ENCODE results near the gene SH3GL2. TPM values are rescaled to one million over a fixed set of nuclear protein-coding genes. Genes with fewer than 3 reads are reported as not detected.

Gene SH3GL2
- total and polyA plus RNA-seq, 2 experiments from 2014 or later: 0.06 TPM; not detected in 1

GRCh38 chr9:17807613-17808282 lies 228.9 kb downstream of the SH3GL2 start:
- DNase-seq: no peak
- H3K4me3 ChIP-seq: no peak overlapping the region
- H3K4me1 ChIP-seq (ENCODE audit: insufficient read depth): no peaks in the 10 kb centered on the region
- H3K9ac ChIP-seq: no peak overlapping the region
- H2AFZ ChIP-seq: no peak overlapping the region
- H3F3A ChIP-seq (ENCODE audit: insufficient read depth): no peaks in the 10 kb centered on the region
- WGBS, 2 experiments (ENCODE audit: low coverage in 1 of 2, low lambda C conversion rate in 2 of 2, missing lambda C conversion rate in 2 of 2): 12 to 23% methylated on average over 2 of the region's 2 CpGs
- H3K36me3 ChIP-seq (ENCODE audit: low read depth): no peaks in the 10 kb centered on the region
- no peak overlapping the region for H3K4me2 ChIP-seq (ENCODE audit: unreplicated experiment)
- H4K20me1 ChIP-seq (ENCODE audit: insufficient read depth): no peaks in the 10 kb centered on the region
- no peak for TF ChIP-seq EZH2 (IDR thresholded peaks at IDR 0.05; ENCODE audit: insufficient read depth, poor library complexity, severe bottlenecking)
- TF ChIP-seq EZH2phosphoT487 (IDR thresholded peaks at IDR 0.05; ENCODE audit: insufficient read depth, low read depth): no peak
- H3K27ac ChIP-seq: no peak overlapping the region
- no peaks in the 10 kb centered on the region for H3K9me2 ChIP-seq (ENCODE audit: insufficient read depth)
- no peaks in the 10 kb centered on the region for H3K9me3 ChIP-seq (ENCODE audit: low read depth)
- H3K79me2 ChIP-seq (ENCODE audit: insufficient read depth): no peaks in the 10 kb centered on the region
- in situ Hi-C loops (cut with MboI): loop anchor here (5.0 to 25.0 kb wide), 2 partner anchors 275 to 630 kb away; no protein-coding TSS in a partner anchor
- H3K27me3 ChIP-seq (replicated peaks; ENCODE audit: insufficient read depth): peaks cover 37% of the 10 kb centered on the region

- H3K79me2 ChIP-seq (ENCODE audit: insufficient read depth): no peaks in the 10 kb centered on the region
- H3K9me2 ChIP-seq (ENCODE audit: insufficient read depth): no peaks in the 10 kb centered on the region
- H3K4me3 ChIP-seq: no peak overlapping the region
- no peak overlapping the region for H2AFZ ChIP-seq
- H4K20me1 ChIP-seq (ENCODE audit: insufficient read depth): no peaks in the 10 kb centered on the region
- WGBS, 2 experiments (ENCODE audit: low coverage in 1 of 2, low lambda C conversion rate in 2 of 2, missing lambda C conversion rate in 2 of 2): 60 to 67% methylated on average over 4 of the region's 4 CpGs
- in situ Hi-C loops (cut with MboI): loop anchor here (5.0 to 25.0 kb wide), 2 partner anchors 397 to 627 kb away; no protein-coding TSS in a partner anchor
- H3F3A ChIP-seq (ENCODE audit: insufficient read depth): no peaks in the 10 kb centered on the region
- no peak for TF ChIP-seq EZH2phosphoT487 (IDR thresholded peaks at IDR 0.05; ENCODE audit: insufficient read depth, low read depth)
- TF ChIP-seq EZH2 (IDR thresholded peaks at IDR 0.05; ENCODE audit: insufficient read depth, poor library complexity, severe bottlenecking): no peak
- no peak overlapping the region for H3K27ac ChIP-seq
- no peak for DNase-seq
- no peak overlapping the region for H3K4me2 ChIP-seq (ENCODE audit: unreplicated experiment)
- H3K9me3 ChIP-seq (ENCODE audit: low read depth): no peaks in the 10 kb centered on the region
- peaks cover 51% of the 10 kb centered on the region for H3K27me3 ChIP-seq (replicated peaks; ENCODE audit: insufficient read depth)
- no peak overlapping the region for H3K9ac ChIP-seq
- H3K36me3 ChIP-seq (ENCODE audit: low read depth): no peaks in the 10 kb centered on the region
- H3K4me1 ChIP-seq (ENCODE audit: insufficient read depth): no peaks in the 10 kb centered on the region
Observed at GRCh38 chr9:17810317-17810716, 231.5 kb downstream of the SH3GL2 start.

- H4K20me1 ChIP-seq (ENCODE audit: insufficient read depth): no peaks in the 10 kb centered on the region
- in situ Hi-C loops (cut with MboI): loop anchor here (5.0 to 25.0 kb wide), 2 partner anchors 396 to 626 kb away; no protein-coding TSS in a partner anchor
- no peak overlapping the region for H3K4me2 ChIP-seq (ENCODE audit: unreplicated experiment)
- no peak overlapping the region for H2AFZ ChIP-seq
- no peak overlapping the region for H3K27ac ChIP-seq
- peaks cover 50% of the 10 kb centered on the region for H3K27me3 ChIP-seq (replicated peaks; ENCODE audit: insufficient read depth)
- WGBS, 2 experiments (ENCODE audit: low coverage in 1 of 2, low lambda C conversion rate in 2 of 2, missing lambda C conversion rate in 2 of 2): 8 to 10% methylated on average over 13 of the region's 13 CpGs
- no peak overlapping the region for H3K9ac ChIP-seq
- H3K9me3 ChIP-seq (ENCODE audit: low read depth): no peaks in the 10 kb centered on the region
- no peaks in the 10 kb centered on the region for H3K9me2 ChIP-seq (ENCODE audit: insufficient read depth)
- DNase-seq: peak; percentile 84
- TF ChIP-seq EZH2phosphoT487 (IDR thresholded peaks at IDR 0.05; ENCODE audit: insufficient read depth, low read depth) (no peak), EZH2 (IDR thresholded peaks at IDR 0.05; ENCODE audit: insufficient read depth, poor library complexity, severe bottlenecking) (peak; percentile 30)
- H3K79me2 ChIP-seq (ENCODE audit: insufficient read depth): no peaks in the 10 kb centered on the region
- H3K4me1 ChIP-seq (ENCODE audit: insufficient read depth): no peaks in the 10 kb centered on the region
- H3K36me3 ChIP-seq (ENCODE audit: low read depth): no peaks in the 10 kb centered on the region
- no peaks in the 10 kb centered on the region for H3F3A ChIP-seq (ENCODE audit: insufficient read depth)
- no peak overlapping the region for H3K4me3 ChIP-seq
Observed at GRCh38 chr9:17810728-17811571, 232.1 kb downstream of the SH3GL2 start.

- Histone ChIP-seq H3F3A (ENCODE audit: insufficient read depth) (no peaks in the 10 kb centered on the region), H2AFZ (no peak overlapping the region), H3K9me2 (ENCODE audit: insufficient read depth) (no peaks in the 10 kb centered on the region), H3K4me3 (no peak overlapping the region), H3K27ac (no peak overlapping the region), H3K36me3 (ENCODE audit: low read depth) (no peaks in the 10 kb centered on the region), H4K20me1 (ENCODE audit: insufficient read depth) (no peaks in the 10 kb centered on the region), H3K4me2 (ENCODE audit: unreplicated experiment) (no peak overlapping the region), H3K27me3 (replicated peaks; ENCODE audit: insufficient read depth) (peaks cover 33% of the 10 kb centered on the region), H3K9me3 (ENCODE audit: low read depth) (no peaks in the 10 kb centered on the region), H3K79me2 (ENCODE audit: insufficient read depth) (no peaks in the 10 kb centered on the region), H3K9ac (no peak overlapping the region), H3K4me1 (ENCODE audit: insufficient read depth) (no peaks in the 10 kb centered on the region)
- in situ Hi-C loops (cut with MboI): loop anchor here (5.0 to 25.0 kb wide), 2 partner anchors 394 to 624 kb away; no protein-coding TSS in a partner anchor
- WGBS, 2 experiments (ENCODE audit: low coverage in 1 of 2, low lambda C conversion rate in 2 of 2, missing lambda C conversion rate in 2 of 2): 70 to 75% methylated on average over 4 of the region's 4 CpGs
- TF ChIP-seq EZH2 (IDR thresholded peaks at IDR 0.05; ENCODE audit: insufficient read depth, poor library complexity, severe bottlenecking) (no peak), EZH2phosphoT487 (IDR thresholded peaks at IDR 0.05; ENCODE audit: insufficient read depth, low read depth) (no peak)
- DNase-seq: no peak
Observed at GRCh38 chr9:17813798-17814197, 234.9 kb downstream of the SH3GL2 start.

Data from GM23248 (cell line).